IMR-90 (cell line): ENCODE measurements around the gene SMIM36. TPM values are rescaled to one million over a fixed set of nuclear protein-coding genes. Genes with fewer than 3 reads are reported as not detected.
A peak's percentile ranks its signal among the peaks of the same experiment; 100 is the strongest.

Source experiments
- ATAC-seq: fragments of 200-7000 bp; cut with Tn5 transposase; 2 replicates; pipeline ENCODE4 v1.9.1; 2020; ENCODE audit warnings: low read depth, mild to moderate bottlenecking, moderate library complexity
- BruUV-seq: library from RNA; stranded (reverse); fragments of 400-500 nt; replicated peaks from 2 replicates; lab custom pipeline; 2021; lab: Mats Ljungman, UMichigan
- CTCF ChIA-PET: fragments of 300-600 bp; formaldehyde crosslinking; extraction: SDS; loops from one replicate; lab custom pipeline; 2021; ENCODE audit warnings: antibody characterized with exemption; lab: Yijun Ruan, JAX
- POLR2A ChIA-PET: fragments of 300-600 bp; sonication (Branson Sonifier 250); formaldehyde crosslinking; loops from one replicate; lab custom pipeline; 2022; ENCODE audit warnings: antibody characterized with exemption; ENCODE audit not compliant: unreplicated experiment; lab: Charles Lee
- DNase-seq: peaks from one replicate; pipeline ENCODE4 v3.0.0; 2013
- H2AFZ ChIP-seq: replicated peaks from 2 replicates; pipeline ENCODE3; 2013; ENCODE audit warnings: low read length, mild to moderate bottlenecking; ENCODE audit not compliant: poor library complexity
- H2AK5ac ChIP-seq: 2 replicates; pipeline ENCODE4 v1.6.1; 2013; ENCODE audit warnings: low read depth, low read length, inconsistent platforms
- H2AK9ac ChIP-seq: replicated peaks from 2 replicates; pipeline ENCODE3; 2013; ENCODE audit warnings: mild to moderate bottlenecking, low read depth, low read length, moderate library complexity; ENCODE audit not compliant: poor library complexity
- H2BK120ac ChIP-seq: 2 replicates; pipeline ENCODE4 v1.6.1; 2013; ENCODE audit warnings: low read depth, low read length, inconsistent platforms
- H2BK15ac ChIP-seq: 3 replicates; pipeline ENCODE4 v1.6.1; 2013; ENCODE audit warnings: low read depth, low read length, inconsistent platforms
- H2BK20ac ChIP-seq: 2 replicates; pipeline ENCODE4 v1.6.1; 2013; ENCODE audit warnings: low read depth, mild to moderate bottlenecking, inconsistent platforms, low read length, moderate library complexity
- H2BK5ac ChIP-seq: 2 replicates; pipeline ENCODE4 v1.6.1; 2013; ENCODE audit warnings: mild to moderate bottlenecking, low read depth, low read length, inconsistent platforms; ENCODE audit not compliant: poor library complexity, severe bottlenecking
- H3K14ac ChIP-seq: replicated peaks from 2 replicates; pipeline ENCODE4 v1.6.1; 2013; ENCODE audit warnings: low read depth, low read length, inconsistent platforms
- H3K18ac ChIP-seq: 2 replicates; pipeline ENCODE4 v1.6.1; 2013; ENCODE audit warnings: low read depth, low read length, control low read depth
- H3K23ac ChIP-seq: 2 replicates; pipeline ENCODE4 v1.6.1; 2013; ENCODE audit warnings: low read depth, low read length, inconsistent platforms
- H3K27ac ChIP-seq: 2 replicates; pipeline ENCODE4 v1.5.1; 2013; ENCODE audit warnings: mild to moderate bottlenecking, control low read depth, low read length; ENCODE audit not compliant: insufficient read depth
- H3K27me3 ChIP-seq: 2 replicates; pipeline ENCODE4 v1.6.1; 2013; ENCODE audit warnings: low read length; ENCODE audit not compliant: control insufficient read depth, insufficient read depth
- H3K36me3 ChIP-seq: 2 replicates; pipeline ENCODE4 v1.6.1; 2013; ENCODE audit warnings: low read length, mixed read lengths; ENCODE audit not compliant: control insufficient read depth, insufficient read depth
- H3K4ac ChIP-seq: 2 replicates; pipeline ENCODE4 v1.6.1; 2013; ENCODE audit warnings: low read depth, low read length, inconsistent platforms
- H3K4me1 ChIP-seq: 2 replicates; pipeline ENCODE4 v1.6.1; 2013; ENCODE audit warnings: low read length, mixed read lengths; ENCODE audit not compliant: control insufficient read depth, insufficient read depth
- H3K4me2 ChIP-seq: 2 replicates; pipeline ENCODE4 v1.6.1; 2013; ENCODE audit warnings: low read depth, mild to moderate bottlenecking, control low read depth, low read length, moderate library complexity
- H3K4me3 ChIP-seq: 2 replicates; pipeline ENCODE4 v1.5.1; 2013; ENCODE audit warnings: low read depth, mild to moderate bottlenecking, control low read depth, low read length, moderate library complexity; ENCODE audit not compliant: insufficient read depth
- H3K56ac ChIP-seq: 2 replicates; pipeline ENCODE4 v1.6.1; 2013; ENCODE audit warnings: low read length, inconsistent platforms; ENCODE audit not compliant: insufficient read depth; ENCODE audit errors: extremely low read depth
- H3K79me1 ChIP-seq, 2 experiments: 2 replicates each; pipeline ENCODE4 v1.6.1; 2013; ENCODE audit warnings: low read length in 2 of 2, inconsistent platforms in 1 of 2, low read depth in 1 of 2
- H3K9ac ChIP-seq: 2 replicates; pipeline ENCODE4 v1.6.1; 2013; ENCODE audit warnings: low read depth, low read length, control low read depth
- H3K9me1 ChIP-seq: 2 replicates; pipeline ENCODE4 v1.6.1; 2013; ENCODE audit warnings: low read length, inconsistent platforms; ENCODE audit not compliant: insufficient read depth
- H3K9me3 ChIP-seq: 2 replicates; pipeline ENCODE4 v1.6.1; 2013; ENCODE audit warnings: low read length; ENCODE audit not compliant: control insufficient read depth, insufficient read depth
- H4K20me1 ChIP-seq: 2 replicates; pipeline ENCODE4 v1.6.1; 2013; ENCODE audit warnings: low read length, inconsistent platforms; ENCODE audit not compliant: insufficient read depth
- H4K5ac ChIP-seq: 2 replicates; pipeline ENCODE4 v1.6.1; 2013; ENCODE audit warnings: mild to moderate bottlenecking, low read depth, low read length, control low read depth
- H4K8ac ChIP-seq, 2 experiments: 2 replicates each; pipeline ENCODE4 v1.6.1; 2013; ENCODE audit warnings: low read depth in 2 of 2, low read length in 2 of 2, control low read depth in 1 of 2, inconsistent platforms in 1 of 2
- H4K91ac ChIP-seq: 2 replicates; pipeline ENCODE4 v1.6.1; 2013; ENCODE audit warnings: low read depth, low read length, inconsistent platforms; ENCODE audit not compliant: insufficient read depth
- BHLHE40 ChIP-seq: fragments of 150-350 bp; IDR thresholded peaks from 2 replicates; pipeline ENCODE4 v1.6.1; 2016; ENCODE audit warnings: mild to moderate bottlenecking, low read depth, low read length
- CEBPB ChIP-seq: IDR thresholded peaks from 2 replicates; pipeline ENCODE4 v1.6.1; 2012; ENCODE audit warnings: low read depth, low read length, improper control_type of control experiment
- CHD1 ChIP-seq: IDR thresholded peaks from 2 replicates; pipeline ENCODE4 v1.6.1; 2012; ENCODE audit warnings: low read depth, low read length, improper control_type of control experiment
- FOS ChIP-seq: fragments of 150-350 bp; IDR thresholded peaks from 2 replicates; pipeline ENCODE4 v1.6.1; 2016; ENCODE audit warnings: low read depth, low read length
- MXI1 ChIP-seq: IDR thresholded peaks from 2 replicates; pipeline ENCODE4 v1.6.1; 2012; ENCODE audit warnings: low read depth, mild to moderate bottlenecking, low read length, moderate library complexity, borderline replicate concordance
- NFE2L2 ChIP-seq: fragments of 150-350 bp; IDR thresholded peaks from 2 replicates; pipeline ENCODE4 v1.6.1; 2016; ENCODE audit warnings: low read depth, mild to moderate bottlenecking, low read length
- POLR2A ChIP-seq: IDR thresholded peaks from 2 replicates; pipeline ENCODE4 v1.6.1; 2012; ENCODE audit warnings: mild to moderate bottlenecking, low read depth, low read length
- RCOR1 ChIP-seq: IDR thresholded peaks from 2 replicates; pipeline ENCODE4 v1.6.1; 2012; ENCODE audit warnings: mild to moderate bottlenecking, low read length, improper control_type of control experiment; ENCODE audit not compliant: insufficient replicate concordance
- RFX5 ChIP-seq: IDR thresholded peaks from 2 replicates; pipeline ENCODE4 v1.8.0; 2012; ENCODE audit warnings: low read depth, mild to moderate bottlenecking, low read length, moderate library complexity
- SMC3 ChIP-seq: fragments of 150-350 bp; IDR thresholded peaks from 2 replicates; pipeline ENCODE4 v1.6.1; 2016; ENCODE audit warnings: low read depth, mild to moderate bottlenecking, antibody characterized with exemption, low read length, moderate library complexity
- WGBS, 2 experiments: methylation state at CpG; one replicate each; pipeline versions ENCODE4 v1.1.5 to v1.1.7; 2013; ENCODE audit warnings: missing lambda C conversion rate in 2 of 2; ENCODE audit not compliant: insufficient read length in 1 of 2; ENCODE audit errors: extremely low coverage in 2 of 2; 5-methylcytosine and 5-hydroxymethylcytosine counted together
- dilution Hi-C: fragments of 300-500 bp; cut with HindIII; formaldehyde crosslinking; loops from one replicate; pipeline ENCODE4 v1.14.3; 2018; ENCODE audit warnings: low sequenced_read_pairs; ENCODE audit not compliant: unreplicated experiment
- in situ Hi-C: fragments of 300-500 bp; cut with MboI; formaldehyde crosslinking; loops from 3 replicates; pipeline ENCODE4 v1.14.3; 2019; ENCODE audit warnings: low sequenced_read_pairs, inconsistent platforms, mixed read lengths
- intact Hi-C: fragments of 100-400 bp; cut with micrococcal nuclease; formaldehyde crosslinking; loops from 2 replicates; pipeline ENCODE4 v1.10.0; 2022
- polyA plus RNA-seq, 3 experiments: library from polyadenylated mRNA; depleted of rRNA; stranded (reverse); fragments of >200 nt; gene quantifications; 2 replicates each; pipeline ENCODE4 v1.2.3, GENCODE V29; 2012; ENCODE audit warnings: low replicate concordance in 1 of 3
- total RNA-seq: library from RNA; depleted of rRNA; stranded (reverse); fragments of >200 nt; gene quantifications from 2 replicates; pipeline ENCODE4 v1.2.3, GENCODE V29; 2012
- TF ChIP-seq, protein P1 (sequence below): fragments of 150-350 bp; IDR thresholded peaks from 2 replicates; pipeline ENCODE4 v1.6.1; 2017; ENCODE audit warnings: mild to moderate bottlenecking, antibody characterized with exemption, low read length, low read depth
- TF ChIP-seq, protein P2 (sequence below): fragments of 150-350 bp; IDR thresholded peaks from 2 replicates; pipeline ENCODE4 v1.6.1; 2016; ENCODE audit warnings: low read depth, mild to moderate bottlenecking, low read length, moderate library complexity, borderline replicate concordance

The SMIM36 gene
- total and polyA plus RNA-seq, 2 of the 4 experiments (the other 2 are of a cell fraction) = not detected

DNA sequence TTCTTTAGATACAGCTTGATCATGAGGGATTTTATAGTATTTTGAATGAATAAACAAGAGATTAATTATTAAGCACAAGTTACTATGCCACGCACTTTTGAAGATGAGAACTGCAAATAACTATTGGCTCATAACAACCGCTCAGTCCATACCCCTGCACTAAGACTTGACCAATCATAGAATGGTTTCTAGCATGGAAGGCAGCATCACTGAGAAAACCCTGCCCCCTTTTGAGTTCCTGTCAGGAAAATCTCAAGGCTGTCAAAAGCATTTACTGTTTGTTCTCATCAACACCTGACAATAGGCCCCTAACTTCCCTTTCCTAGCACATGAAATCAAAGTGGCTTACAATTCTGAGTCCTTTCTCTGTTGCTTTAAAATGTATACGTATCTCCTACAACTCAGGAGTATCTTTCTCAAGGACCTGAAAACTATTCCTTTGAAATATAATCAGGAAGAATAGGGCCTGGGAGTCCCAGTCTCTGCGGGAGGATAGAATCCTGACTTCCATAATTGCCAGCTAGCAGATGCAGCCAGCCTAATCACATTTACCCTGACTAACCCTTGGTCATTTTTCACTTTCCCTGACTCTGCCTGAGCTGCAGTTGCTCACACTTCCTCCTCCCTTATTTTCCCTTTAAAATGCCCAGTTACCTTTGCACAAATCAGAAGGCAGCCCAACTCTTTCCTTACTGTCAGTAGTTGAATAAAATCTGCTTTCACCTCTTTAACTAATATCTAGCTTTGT, 80.5 kb downstream of the SMIM36 start:
- ATAC-seq = no peak
- POLR2A ChIA-PET = no interaction called here
- intact Hi-C loops = no loop called here

More for the DNA sequence above, 80.5 kb downstream of the SMIM36 start:
- TF ChIP-seq SMC3 (no peak), FOS (no peak), BHLHE40 (no peak), MXI1 (no peak), RFX5 (no peak), RCOR1 (no peak), NFE2L2 (no peak), CHD1 (no peak), CEBPB (no peak), POLR2A (no peak)
- TF ChIP-seq, protein P1, sequence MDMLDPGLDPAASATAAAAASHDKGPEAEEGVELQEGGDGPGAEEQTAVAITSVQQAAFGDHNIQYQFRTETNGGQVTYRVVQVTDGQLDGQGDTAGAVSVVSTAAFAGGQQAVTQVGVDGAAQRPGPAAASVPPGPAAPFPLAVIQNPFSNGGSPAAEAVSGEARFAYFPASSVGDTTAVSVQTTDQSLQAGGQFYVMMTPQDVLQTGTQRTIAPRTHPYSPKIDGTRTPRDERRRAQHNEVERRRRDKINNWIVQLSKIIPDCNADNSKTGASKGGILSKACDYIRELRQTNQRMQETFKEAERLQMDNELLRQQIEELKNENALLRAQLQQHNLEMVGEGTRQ = no peak
- TF ChIP-seq, protein P2, sequence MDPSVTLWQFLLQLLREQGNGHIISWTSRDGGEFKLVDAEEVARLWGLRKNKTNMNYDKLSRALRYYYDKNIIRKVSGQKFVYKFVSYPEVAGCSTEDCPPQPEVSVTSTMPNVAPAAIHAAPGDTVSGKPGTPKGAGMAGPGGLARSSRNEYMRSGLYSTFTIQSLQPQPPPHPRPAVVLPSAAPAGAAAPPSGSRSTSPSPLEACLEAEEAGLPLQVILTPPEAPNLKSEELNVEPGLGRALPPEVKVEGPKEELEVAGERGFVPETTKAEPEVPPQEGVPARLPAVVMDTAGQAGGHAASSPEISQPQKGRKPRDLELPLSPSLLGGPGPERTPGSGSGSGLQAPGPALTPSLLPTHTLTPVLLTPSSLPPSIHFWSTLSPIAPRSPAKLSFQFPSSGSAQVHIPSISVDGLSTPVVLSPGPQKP = no peak
- no peaks in the 10 kb centered on the region for H3K79me1 ChIP-seq
- H3K36me3 ChIP-seq = no peaks in the 10 kb centered on the region
- H3K9me1 ChIP-seq = peaks cover 4% of the 10 kb centered on the region; the same call in 1 of the 2 replicates
- CTCF ChIA-PET = interaction anchor here (1.0 kb wide), 1 partner anchor 45 kb away, joined by 3 read pairs; no protein-coding TSS in a partner anchor
- H3K27me3 ChIP-seq = no peaks in the 10 kb centered on the region
- peaks cover 4% of the 10 kb centered on the region; the same call in 1 of the 2 replicates for H4K20me1 ChIP-seq
- H4K91ac ChIP-seq = no peak overlapping the region
- H2BK5ac ChIP-seq = no peak overlapping the region
- no peaks in the 10 kb centered on the region for H3K9me3 ChIP-seq
- no peak overlapping the region for H2AFZ ChIP-seq
- no peak overlapping the region for H4K5ac ChIP-seq
- H3K4me3 ChIP-seq = no peak overlapping the region
- no peak overlapping the region for H3K9ac ChIP-seq
- no peak overlapping the region; the same call in 1 of the 2 replicates for H3K18ac ChIP-seq
- no peak overlapping the region for H2AK5ac ChIP-seq
- H3K27ac ChIP-seq = no peak overlapping the region
- peaks cover 20% of the 10 kb centered on the region for H3K4me1 ChIP-seq
- H2BK20ac ChIP-seq = no peak overlapping the region
- H2BK15ac ChIP-seq = no peak overlapping the region
- no peak overlapping the region for H2BK120ac ChIP-seq
- BruUV-seq = no TSS peak
- H3K4ac ChIP-seq = peak overlapping the region; percentile 27; the same call in 1 of the 2 replicates
- no peak overlapping the region for H2AK9ac ChIP-seq
- H3K23ac ChIP-seq = no peak overlapping the region
- H3K14ac ChIP-seq = no peak overlapping the region
- dilution Hi-C loops = no loop called here
- no peak for DNase-seq
- in situ Hi-C loops = no loop called here
- 100% methylated on average over 1 of the region's 4 CpGs; no CpG with 5 or more reads in 1 of the 2 experiments for WGBS, 2 experiments
- H4K8ac ChIP-seq = no peak overlapping the region
- H3K56ac ChIP-seq = no peak overlapping the region
- no peak overlapping the region for H3K4me2 ChIP-seq
